HepG2 (cell line): Measurements from ENCODE around the gene GTF2A1L. TPM values are rescaled to one million over a fixed set of nuclear protein-coding genes. Genes with fewer than 3 reads are reported as not detected.
"Not testable (repeated sequence)": the region's sequence is repeated elsewhere in the genome, so short reads cannot be mapped to it uniquely, and the experiment has no call there.

Experiments
- ATAC-seq: fragments of 200-7000 bp; cut with Tn5 transposase; 3 replicates; pipeline ENCODE4 v1.9.1; 2020; ENCODE audit warnings: mild to moderate bottlenecking, moderate library complexity
- BruUV-seq: library from RNA; stranded (reverse); fragments of 400-500 nt; replicated peaks from 2 replicates; lab custom pipeline; 2021; lab: Mats Ljungman, UMichigan
- CTCF ChIA-PET: fragments of 300-600 bp; formaldehyde crosslinking; extraction: SDS; loops from one replicate; lab custom pipeline; 2021; ENCODE audit warnings: low total read pairs, inconsistent platforms, low intra/inter-chr PET ratio; lab: Yijun Ruan, JAX
- POLR2A ChIA-PET: fragments of 350-600 bp; sonication (Branson Sonifier 250); formaldehyde crosslinking; loops from one replicate; lab custom pipeline; 2020; ENCODE audit warnings: antibody characterized with exemption, inconsistent platforms; lab: Yijun Ruan, JAX
- DNase-seq: peaks from one replicate; pipeline ENCODE4 v3.0.0-alpha.2; 2015; ENCODE audit warnings: low spot score
- FAIRE-seq: peaks from 3 replicates; lab custom pipeline; 2011; peaks lifted over from hg19 to GRCh38; lab: Jason Lieb, UNC
- H2AFZ ChIP-seq: one replicate; pipeline ENCODE4 v1.6.1; 2011; ENCODE audit warnings: low read length, inconsistent platforms
- H3K27ac ChIP-seq: fragments of 300-600 bp; 3 replicates; pipeline ENCODE4 v1.8.0; 2011; ENCODE audit warnings: mixed run types, mild to moderate bottlenecking, mixed read lengths, low read length, inconsistent platforms; ENCODE audit not compliant: insufficient read depth; ENCODE audit errors: extremely low read length
- H3K27me3 ChIP-seq, 2 experiments: fragments of 200-600 bp in 1 of 2; 2 replicates in 1 of 2; 3 replicates in 1 of 2; pipeline versions ENCODE4 v1.6.0 to v1.8.0; 2011; ENCODE audit warnings: low read length in 2 of 2, mild to moderate bottlenecking in 2 of 2, moderate library complexity in 2 of 2, inconsistent platforms in 1 of 2; ENCODE audit not compliant: insufficient read depth in 2 of 2, control insufficient read depth in 1 of 2
- H3K36me3 ChIP-seq, 2 experiments: fragments of 200-600 bp in 1 of 2; replicated peaks in 1 of 2; 2 replicates in 1 of 2; 3 replicates in 1 of 2; pipeline versions ENCODE4 v1.5.1 to v1.8.0; 2011; ENCODE audit warnings: low read length in 2 of 2, inconsistent platforms in 1 of 2; ENCODE audit not compliant: insufficient read depth in 2 of 2, control insufficient read depth in 1 of 2
- H3K4me1 ChIP-seq: 2 replicates; pipeline ENCODE4 v1.5.1; 2012; ENCODE audit warnings: low read length, inconsistent platforms; ENCODE audit not compliant: insufficient read depth
- H3K4me2 ChIP-seq: 2 replicates; pipeline ENCODE4 v1.6.0; 2011; ENCODE audit warnings: low read depth, low read length, inconsistent platforms
- H3K4me3 ChIP-seq, 3 experiments: fragments of 200-600 bp in 1 of 3; sonication (generic), shearing (Covaris generic) in 1 of 3; replicated peaks in 1 of 3; 2 replicates each; pipeline ENCODE4 v1.5.1; 2011 to 2016; ENCODE audit warnings: low read length in 3 of 3, inconsistent platforms in 2 of 3, low read depth in 2 of 3, mild to moderate bottlenecking in 2 of 3, control low read depth in 1 of 3, mixed read lengths in 1 of 3; ENCODE audit not compliant: insufficient read depth in 1 of 3
- H3K79me2 ChIP-seq: one replicate; pipeline ENCODE4 v1.6.1; 2011; ENCODE audit warnings: low read length, inconsistent platforms; ENCODE audit not compliant: insufficient read depth
- H3K9ac ChIP-seq: 2 replicates; pipeline ENCODE4 v1.6.0; 2011; ENCODE audit warnings: mild to moderate bottlenecking, low read depth, low read length, inconsistent platforms; ENCODE audit not compliant: insufficient read depth
- H3K9me3 ChIP-seq: 2 replicates; pipeline ENCODE4 v1.5.1; 2012; ENCODE audit warnings: mild to moderate bottlenecking, low read length
- H4K20me1 ChIP-seq: 2 replicates; pipeline ENCODE4 v1.6.0; 2011; ENCODE audit warnings: inconsistent platforms, mild to moderate bottlenecking, low read length, moderate library complexity; ENCODE audit not compliant: insufficient read depth
- GABPA ChIP-seq, 2 experiments: IDR thresholded peaks; 2 replicates each; pipeline ENCODE4 v1.6.1; 2011 to 2016; ENCODE audit warnings: low read depth in 2 of 2, low read length in 1 of 2, missing biosample characterization in 1 of 2, missing genetic modification characterization in 1 of 2
- GABPB1 ChIP-seq: IDR thresholded peaks from 2 replicates; pipeline ENCODE4 v1.6.1; 2016; ENCODE audit warnings: mild to moderate bottlenecking, missing genetic modification reagents, moderate library complexity, missing compliant biosample characterization
- HMG20A ChIP-seq: IDR thresholded peaks from 2 replicates; pipeline ENCODE4 v1.6.1; 2016; ENCODE audit warnings: borderline replicate concordance
- MEF2D ChIP-seq: sonication (generic); formaldehyde crosslinking; IDR thresholded peaks from 2 replicates; pipeline ENCODE4 v1.5.1; 2020; ENCODE audit warnings: mild to moderate bottlenecking, missing genetic modification reagents
- ZNF567 ChIP-seq: sonication (generic); formaldehyde crosslinking; IDR thresholded peaks from 2 replicates; pipeline ENCODE4 v1.8.1; 2023; ENCODE audit warnings: mild to moderate bottlenecking, missing genetic modification reagents, borderline replicate concordance
- ZNF569 ChIP-seq: sonication (generic); formaldehyde crosslinking; IDR thresholded peaks from 2 replicates; pipeline ENCODE4 v1.5.0; 2020; ENCODE audit warnings: mild to moderate bottlenecking, missing genetic modification reagents, moderate library complexity, borderline replicate concordance
- ZNF589 ChIP-seq: sonication (generic); formaldehyde crosslinking; conservative IDR thresholded peaks from 2 replicates; pipeline ENCODE4 v1.8.0; 2022; ENCODE audit warnings: mild to moderate bottlenecking, moderate library complexity, missing genetic modification reagents
- WGBS: methylation state at CpG from one replicate; pipeline ENCODE4 v1.1.6; 2017; ENCODE audit warnings: low lambda C conversion rate; 5-methylcytosine and 5-hydroxymethylcytosine counted together
- in situ Hi-C: cut with HindIII; loops from 2 replicates; pipeline ENCODE4 v1.10.0; 2017; ENCODE audit warnings: low pct_unique_long_range_greater_than_20kb; ENCODE audit not compliant: extremely low pct_ligation_motif_present
- intact Hi-C: fragments of 100-400 bp; cut with micrococcal nuclease; formaldehyde crosslinking; loops from one replicate; pipeline ENCODE4 v1.10.0; 2022; ENCODE audit not compliant: unreplicated experiment
- polyA plus RNA-seq, 8 experiments: library from polyadenylated mRNA; depleted of rRNA in 3 of 8; stranded (reverse) in 7 of 8; unstranded in 1 of 8; fragments of >200 nt; fragmentation: Illumina TruSeq in 4 of 8; extraction: Trizol in 4 of 8; gene quantifications; 2 replicates each; pipeline versions ENCODE4 v1.2.1 to v1.2.3, GENCODE V29; 2011 to 2016; ENCODE audit warnings: low read depth in 4 of 8, missing spikeins in 1 of 8, mixed read lengths in 1 of 8; ENCODE audit not compliant: insufficient read depth in 1 of 8
- total RNA-seq, 5 experiments: library from RNA; depleted of rRNA; stranded (reverse); fragments of >200 nt; fragmentation: Illumina TruSeq; extraction: Trizol; gene quantifications; 2 replicates each; pipeline ENCODE4 v1.2.3, GENCODE V29; 2016; ENCODE audit warnings: low read depth in 1 of 5
- TF ChIP-seq, protein P1 (sequence below): IDR thresholded peaks from 2 replicates; pipeline ENCODE4 v1.6.1; 2016; ENCODE audit warnings: missing compliant biosample characterization, missing genetic modification reagents, borderline replicate concordance
- TF ChIP-seq, protein P2 (sequence below): sonication (generic); formaldehyde crosslinking; IDR thresholded peaks from 2 replicates; pipeline ENCODE4 v1.4.0; 2020; ENCODE audit warnings: missing genetic modification reagents, borderline replicate concordance

GTF2A1L gene
- total and polyA plus RNA-seq, 2 of the 13 experiments (the other 11 are each of a cell fraction or from before 2014, with no cell fraction given), result not detected

DNA sequence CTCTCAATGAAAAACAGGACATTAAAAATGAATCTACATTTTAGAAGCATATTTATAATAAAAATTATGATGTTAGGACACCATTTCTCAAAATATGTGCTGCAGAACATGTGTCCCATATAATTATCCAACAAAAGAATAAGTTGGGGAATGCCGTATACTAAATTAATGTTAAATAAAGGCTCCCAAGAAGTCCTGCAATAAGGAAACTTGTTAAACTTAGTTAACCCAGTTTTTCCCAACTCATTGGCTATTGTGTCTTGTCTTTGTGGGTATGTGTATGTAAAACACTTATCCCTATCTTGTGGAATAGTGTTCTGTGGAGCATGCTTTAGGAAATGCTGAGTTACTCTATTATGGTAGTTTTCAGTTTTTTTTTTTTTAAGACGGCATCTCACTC, 25.6 kb upstream of the GTF2A1L start (continued):
- TF ChIP-seq, protein P1, sequence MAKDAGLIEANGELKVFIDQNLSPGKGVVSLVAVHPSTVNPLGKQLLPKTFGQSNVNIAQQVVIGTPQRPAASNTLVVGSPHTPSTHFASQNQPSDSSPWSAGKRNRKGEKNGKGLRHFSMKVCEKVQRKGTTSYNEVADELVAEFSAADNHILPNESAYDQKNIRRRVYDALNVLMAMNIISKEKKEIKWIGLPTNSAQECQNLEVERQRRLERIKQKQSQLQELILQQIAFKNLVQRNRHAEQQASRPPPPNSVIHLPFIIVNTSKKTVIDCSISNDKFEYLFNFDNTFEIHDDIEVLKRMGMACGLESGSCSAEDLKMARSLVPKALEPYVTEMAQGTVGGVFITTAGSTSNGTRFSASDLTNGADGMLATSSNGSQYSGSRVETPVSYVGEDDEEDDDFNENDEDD (CRISPR knock-in tag), result no peak
- no peak for TF ChIP-seq ZNF589 (CRISPR knock-in tag)
- no peak for TF ChIP-seq ZNF569

DNA sequence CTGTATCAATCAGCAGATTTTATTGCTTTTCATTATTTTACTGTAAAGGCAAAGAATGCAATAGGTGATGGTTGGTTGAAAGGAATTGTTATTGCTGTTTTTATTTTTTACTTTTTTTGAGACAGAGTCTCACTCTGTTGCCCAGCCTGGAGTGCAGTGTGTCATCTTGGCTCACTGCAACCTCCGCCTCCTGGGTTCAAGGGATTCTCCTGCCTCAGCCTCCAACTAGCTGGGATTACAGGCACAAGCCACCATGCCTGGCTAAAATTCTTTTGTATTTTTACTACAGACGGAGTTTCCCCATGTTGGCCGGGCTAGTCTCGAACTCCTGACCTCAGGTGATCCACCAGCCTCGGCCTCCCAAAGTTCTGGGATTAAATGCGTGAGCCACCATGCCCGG, 20.9 kb upstream of the GTF2A1L start:
- H2AFZ ChIP-seq, H3K9ac ChIP-seq, H4K20me1 ChIP-seq, CTCF ChIA-PET, POLR2A ChIA-PET, intact Hi-C loops, H3K4me1 ChIP-seq, DNase-seq, H3K27me3 ChIP-seq, in situ Hi-C loops, H3K27ac ChIP-seq, BruUV-seq, H3K9me3 ChIP-seq, H3K4me2 ChIP-seq, FAIRE-seq, H3K79me2 ChIP-seq, H3K4me3 ChIP-seq, ATAC-seq, H3K36me3 ChIP-seq: not testable (repeated sequence)
- WGBS, result 30% methylated on average over 7 of the region's 7 CpGs

DNA sequence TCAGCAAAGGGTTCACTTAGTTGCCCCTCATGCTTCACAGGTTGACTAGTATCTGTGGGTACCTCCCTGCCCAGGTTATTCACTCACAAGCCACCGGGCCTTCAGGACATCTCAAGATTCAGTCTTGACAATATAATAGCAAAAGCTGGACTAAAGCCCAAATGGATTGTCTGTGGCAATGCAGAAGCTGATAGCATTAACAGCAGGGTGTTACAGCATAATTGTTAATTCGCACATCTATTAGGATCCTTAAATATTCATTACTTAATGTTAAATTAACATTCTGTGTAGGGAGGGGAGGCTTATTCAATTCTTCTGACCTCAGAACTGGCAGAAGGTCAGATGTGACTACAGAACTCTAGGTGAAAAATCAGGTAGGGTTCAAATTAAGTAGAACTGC, 20.2 kb upstream of the GTF2A1L start:
- Histone ChIP-seq H3K9ac (no peak overlapping the region), H3K27ac (no peak overlapping the region), H3K4me1 (no peaks in the 10 kb centered on the region), H3K36me3 (no peaks in the 10 kb centered on the region), H4K20me1 (no peaks in the 10 kb centered on the region), H3K4me2 (no peak overlapping the region), H3K9me3 (no peaks in the 10 kb centered on the region), H2AFZ (no peak overlapping the region), H3K27me3 (no peaks in the 10 kb centered on the region), H3K79me2 (no peaks in the 10 kb centered on the region), H3K4me3 (no peak overlapping the region)
- ATAC-seq, result no peak
- no peak for FAIRE-seq
- DNase-seq, result no peak
- CTCF ChIA-PET, result no interaction called here
- intact Hi-C loops (no loop called here), in situ Hi-C loops (no loop called here)
- POLR2A ChIA-PET, result no interaction called here
- WGBS, result 11% methylated on average over 2 of the region's 2 CpGs
- no TSS peak for BruUV-seq
- TF ChIP-seq, protein P2, sequence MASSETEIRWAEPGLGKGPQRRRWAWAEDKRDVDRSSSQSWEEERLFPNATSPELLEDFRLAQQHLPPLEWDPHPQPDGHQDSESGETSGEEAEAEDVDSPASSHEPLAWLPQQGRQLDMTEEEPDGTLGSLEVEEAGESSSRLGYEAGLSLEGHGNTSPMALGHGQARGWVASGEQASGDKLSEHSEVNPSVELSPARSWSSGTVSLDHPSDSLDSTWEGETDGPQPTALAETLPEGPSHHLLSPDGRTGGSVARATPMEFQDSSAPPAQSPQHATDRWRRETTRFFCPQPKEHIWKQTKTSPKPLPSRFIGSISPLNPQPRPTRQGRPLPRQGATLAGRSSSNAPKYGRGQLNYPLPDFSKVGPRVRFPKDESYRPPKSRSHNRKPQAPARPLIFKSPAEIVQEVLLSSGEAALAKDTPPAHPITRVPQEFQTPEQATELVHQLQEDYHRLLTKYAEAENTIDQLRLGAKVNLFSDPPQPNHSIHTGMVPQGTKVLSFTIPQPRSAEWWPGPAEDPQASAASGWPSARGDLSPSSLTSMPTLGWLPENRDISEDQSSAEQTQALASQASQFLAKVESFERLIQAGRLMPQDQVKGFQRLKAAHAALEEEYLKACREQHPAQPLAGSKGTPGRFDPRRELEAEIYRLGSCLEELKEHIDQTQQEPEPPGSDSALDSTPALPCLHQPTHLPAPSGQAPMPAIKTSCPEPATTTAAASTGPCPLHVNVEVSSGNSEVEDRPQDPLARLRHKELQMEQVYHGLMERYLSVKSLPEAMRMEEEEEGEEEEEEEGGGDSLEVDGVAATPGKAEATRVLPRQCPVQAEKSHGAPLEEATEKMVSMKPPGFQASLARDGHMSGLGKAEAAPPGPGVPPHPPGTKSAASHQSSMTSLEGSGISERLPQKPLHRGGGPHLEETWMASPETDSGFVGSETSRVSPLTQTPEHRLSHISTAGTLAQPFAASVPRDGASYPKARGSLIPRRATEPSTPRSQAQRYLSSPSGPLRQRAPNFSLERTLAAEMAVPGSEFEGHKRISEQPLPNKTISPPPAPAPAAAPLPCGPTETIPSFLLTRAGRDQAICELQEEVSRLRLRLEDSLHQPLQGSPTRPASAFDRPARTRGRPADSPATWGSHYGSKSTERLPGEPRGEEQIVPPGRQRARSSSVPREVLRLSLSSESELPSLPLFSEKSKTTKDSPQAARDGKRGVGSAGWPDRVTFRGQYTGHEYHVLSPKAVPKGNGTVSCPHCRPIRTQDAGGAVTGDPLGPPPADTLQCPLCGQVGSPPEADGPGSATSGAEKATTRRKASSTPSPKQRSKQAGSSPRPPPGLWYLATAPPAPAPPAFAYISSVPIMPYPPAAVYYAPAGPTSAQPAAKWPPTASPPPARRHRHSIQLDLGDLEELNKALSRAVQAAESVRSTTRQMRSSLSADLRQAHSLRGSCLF (CRISPR knock-in tag), result no peak
- TF ChIP-seq GABPA (IDR thresholded peaks at IDR 0.05; ENCODE audit: low read depth, low read length) (no peak), GABPA (CRISPR knock-in tag; IDR thresholded peaks at IDR 0.05; ENCODE audit: low read depth) (no peak), MEF2D (CRISPR knock-in tag) (no peak), HMG20A (no peak), ZNF567 (no peak), GABPB1 (CRISPR knock-in tag) (no peak)
